Activated CD8-positive, alpha-beta T cell treated with anti-CD3 and anti-CD28 coated beads for 36 hours (primary cell): ENCODE results near the gene SIRPB1. TPM values are rescaled to one million over a fixed set of nuclear protein-coding genes. Genes with fewer than 3 reads are reported as not detected.
"Not testable (repeated sequence)": the region's sequence is repeated elsewhere in the genome, so short reads cannot be mapped to it uniquely, and the experiment has no call there.

Experiments
- ATAC-seq: fragments of 200-7000 bp; cut with Tn5 transposase; one replicate; pipeline ENCODE4 v1.10.0; 2021; ENCODE audit warnings: mild to moderate bottlenecking, moderate library complexity
- CTCF ChIA-PET: fragments of 350-600 bp; sonication (Branson Sonifier 250); formaldehyde crosslinking; loops from one replicate; lab custom pipeline; 2021; ENCODE audit warnings: antibody characterized with exemption; lab: Charles Lee
- POLR2A ChIA-PET: fragments of 350-600 bp; sonication (Branson Sonifier 250); formaldehyde crosslinking; loops from one replicate; lab custom pipeline; 2021; ENCODE audit warnings: antibody characterized with exemption; lab: Charles Lee
- DNase-seq: peaks from one replicate; pipeline ENCODE4 v3.0.0-alpha.2; 2020
- H3K27ac Mint-ChIP-seq: one replicate; pipeline ENCODE4 v1.8.0; 2021; ENCODE audit warnings: mild to moderate bottlenecking, mixed read lengths
- H3K27me3 Mint-ChIP-seq: one replicate; pipeline ENCODE4 v1.8.0; 2021; ENCODE audit warnings: mixed read lengths
- H3K36me3 Mint-ChIP-seq: one replicate; pipeline ENCODE4 v1.8.0; 2021; ENCODE audit warnings: low read depth, mixed read lengths
- H3K4me1 Mint-ChIP-seq: one replicate; pipeline ENCODE4 v1.8.0; 2021; ENCODE audit warnings: low read depth, mixed read lengths
- H3K4me3 Mint-ChIP-seq: one replicate; pipeline ENCODE4 v1.8.0; 2021; ENCODE audit warnings: mild to moderate bottlenecking, moderate library complexity, mixed read lengths
- H3K9me3 Mint-ChIP-seq: one replicate; pipeline ENCODE4 v1.8.0; 2021; ENCODE audit warnings: mixed read lengths
- intact Hi-C: fragments of 100-400 bp; cut with micrococcal nuclease; formaldehyde crosslinking; loops from one replicate; pipeline ENCODE4 v1.10.0; 2022
- total RNA-seq, 2 experiments: library from RNA; stranded (reverse); gene quantifications; one replicate each; pipeline ENCODE4 v1.2.3, GENCODE V29; 2021
- TF ChIP-seq, protein P1 (sequence below): fragments of 200-600 bp; IDR thresholded peaks from one replicate; pipeline ENCODE4 v1.8.0; 2022; ENCODE audit warnings: antibody characterized with exemption, mild to moderate bottlenecking

Gene SIRPB1
- total RNA-seq, 2 experiments from 2014 or later: 0.83 to 0.92 TPM

DNA sequence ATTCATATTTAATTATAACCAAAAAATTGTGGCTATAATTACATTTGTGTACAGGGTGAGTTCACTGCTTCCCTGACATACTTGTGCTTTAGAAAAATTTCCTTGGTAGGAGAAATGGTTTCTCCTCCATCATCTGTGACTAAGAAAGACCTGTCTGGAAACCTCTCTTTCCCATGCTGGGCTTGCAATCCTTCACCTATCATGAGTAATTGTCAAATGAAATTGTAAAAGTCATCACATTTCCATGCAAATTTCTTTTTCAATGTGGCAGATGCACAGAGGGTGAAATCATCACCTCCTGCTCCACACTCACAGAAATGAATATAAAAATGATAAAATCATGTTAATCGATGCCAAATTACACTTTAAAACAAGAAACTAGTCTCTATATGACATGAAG is 1.5 kb upstream of the SIRPB1 start:
- TF ChIP-seq, protein P1, sequence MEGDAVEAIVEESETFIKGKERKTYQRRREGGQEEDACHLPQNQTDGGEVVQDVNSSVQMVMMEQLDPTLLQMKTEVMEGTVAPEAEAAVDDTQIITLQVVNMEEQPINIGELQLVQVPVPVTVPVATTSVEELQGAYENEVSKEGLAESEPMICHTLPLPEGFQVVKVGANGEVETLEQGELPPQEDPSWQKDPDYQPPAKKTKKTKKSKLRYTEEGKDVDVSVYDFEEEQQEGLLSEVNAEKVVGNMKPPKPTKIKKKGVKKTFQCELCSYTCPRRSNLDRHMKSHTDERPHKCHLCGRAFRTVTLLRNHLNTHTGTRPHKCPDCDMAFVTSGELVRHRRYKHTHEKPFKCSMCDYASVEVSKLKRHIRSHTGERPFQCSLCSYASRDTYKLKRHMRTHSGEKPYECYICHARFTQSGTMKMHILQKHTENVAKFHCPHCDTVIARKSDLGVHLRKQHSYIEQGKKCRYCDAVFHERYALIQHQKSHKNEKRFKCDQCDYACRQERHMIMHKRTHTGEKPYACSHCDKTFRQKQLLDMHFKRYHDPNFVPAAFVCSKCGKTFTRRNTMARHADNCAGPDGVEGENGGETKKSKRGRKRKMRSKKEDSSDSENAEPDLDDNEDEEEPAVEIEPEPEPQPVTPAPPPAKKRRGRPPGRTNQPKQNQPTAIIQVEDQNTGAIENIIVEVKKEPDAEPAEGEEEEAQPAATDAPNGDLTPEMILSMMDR: no peak
- H3K4me3 Mint-ChIP-seq: no peak overlapping the region
- H3K4me1 Mint-ChIP-seq: peaks cover 71% of the 10 kb centered on the region
- no peak overlapping the region for H3K27ac Mint-ChIP-seq
- H3K36me3 Mint-ChIP-seq: peaks cover 18% of the 10 kb centered on the region
- ChIA-PET CTCF (no interaction called here), POLR2A (interaction anchor here (0.7 kb wide), 1 partner anchor 156 kb away, joined by 4 read pairs; no protein-coding TSS in a partner anchor)
- no peak for DNase-seq
- H3K9me3 Mint-ChIP-seq: peaks cover 4% of the 10 kb centered on the region
- no peaks in the 10 kb centered on the region for H3K27me3 Mint-ChIP-seq
- intact Hi-C loops: no loop called here
- no peak for ATAC-seq

DNA sequence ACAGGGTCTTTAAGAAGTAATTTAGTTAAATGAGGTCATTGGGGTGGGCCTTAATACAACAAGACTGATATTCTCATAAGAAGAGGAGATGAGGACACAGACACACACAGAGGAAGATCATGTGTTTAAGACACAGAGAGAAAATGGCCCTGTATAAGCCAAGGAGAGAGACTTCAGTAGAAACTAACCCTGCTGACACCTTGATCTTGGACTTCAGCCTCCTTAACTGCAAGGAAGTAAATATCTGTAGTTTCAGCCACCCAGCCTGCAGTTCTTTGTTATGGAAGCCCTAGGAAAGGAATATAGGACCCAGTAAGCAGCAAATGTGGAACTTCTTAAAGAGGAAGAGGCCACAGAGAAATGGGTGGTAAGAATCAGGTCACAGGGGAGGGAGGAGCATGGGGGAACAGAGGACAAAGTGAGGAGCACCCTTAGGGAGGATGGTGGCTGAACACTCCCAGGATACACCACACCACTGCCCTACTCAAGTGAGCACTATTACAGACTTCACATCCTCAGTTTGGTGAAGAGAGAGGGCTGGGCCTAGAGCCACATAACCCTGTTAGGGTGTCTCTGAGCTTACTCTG is 762 bp downstream of the SIRPB1 start:
- Mint-ChIP-seq H3K9me3 (peaks cover 4% of the 10 kb centered on the region), H3K36me3 (peaks cover 12% of the 10 kb centered on the region), H3K27ac (peak overlapping the region; percentile 5), H3K27me3 (no peaks in the 10 kb centered on the region), H3K4me1 (peaks cover 52% of the 10 kb centered on the region), H3K4me3 (no peak overlapping the region)
- ATAC-seq: no peak
- TF ChIP-seq, protein P1: no peak
- ChIA-PET POLR2A (no interaction called here), CTCF (interaction anchor here (1.0 kb wide), 1 partner anchor 158 kb away, joined by 4 read pairs; no protein-coding TSS in a partner anchor)
- no peak for DNase-seq
- intact Hi-C loops: no loop called here

DNA sequence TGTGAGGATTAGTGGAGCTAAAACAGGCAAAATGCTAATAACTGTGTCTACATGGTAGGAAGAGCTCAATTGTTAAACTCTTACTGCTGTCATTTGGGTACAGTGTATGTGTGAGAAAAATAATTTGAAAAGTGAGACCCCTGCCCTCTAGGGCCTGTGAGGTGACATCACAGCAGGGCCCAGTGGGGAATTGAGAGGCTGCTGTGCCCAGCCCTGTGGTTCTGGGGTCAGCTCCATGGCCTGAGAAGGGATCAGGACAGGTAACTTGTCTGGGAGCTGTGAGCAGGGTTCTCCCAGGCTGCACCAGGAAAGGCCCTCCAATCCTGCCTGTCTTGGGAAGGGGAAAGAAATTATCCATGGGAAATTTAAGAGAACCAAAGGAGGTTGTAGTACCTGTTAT is 1.3 kb downstream of the SIRPB1 start:
- no peaks in the 10 kb centered on the region for H3K27me3 Mint-ChIP-seq
- TF ChIP-seq, protein P1: no peak
- DNase-seq: no peak
- CTCF ChIA-PET: interaction anchor here (1.0 kb wide), 1 partner anchor 159 kb away, joined by 4 read pairs; no protein-coding TSS in a partner anchor
- H3K4me3 Mint-ChIP-seq: no peak overlapping the region
- ATAC-seq: no peak
- H3K36me3 Mint-ChIP-seq: peaks cover 12% of the 10 kb centered on the region
- POLR2A ChIA-PET: no interaction called here
- H3K9me3 Mint-ChIP-seq: peaks cover 4% of the 10 kb centered on the region
- peak overlapping the region; percentile 5 for H3K27ac Mint-ChIP-seq
- intact Hi-C loops: no loop called here
- H3K4me1 Mint-ChIP-seq: peaks cover 48% of the 10 kb centered on the region

DNA sequence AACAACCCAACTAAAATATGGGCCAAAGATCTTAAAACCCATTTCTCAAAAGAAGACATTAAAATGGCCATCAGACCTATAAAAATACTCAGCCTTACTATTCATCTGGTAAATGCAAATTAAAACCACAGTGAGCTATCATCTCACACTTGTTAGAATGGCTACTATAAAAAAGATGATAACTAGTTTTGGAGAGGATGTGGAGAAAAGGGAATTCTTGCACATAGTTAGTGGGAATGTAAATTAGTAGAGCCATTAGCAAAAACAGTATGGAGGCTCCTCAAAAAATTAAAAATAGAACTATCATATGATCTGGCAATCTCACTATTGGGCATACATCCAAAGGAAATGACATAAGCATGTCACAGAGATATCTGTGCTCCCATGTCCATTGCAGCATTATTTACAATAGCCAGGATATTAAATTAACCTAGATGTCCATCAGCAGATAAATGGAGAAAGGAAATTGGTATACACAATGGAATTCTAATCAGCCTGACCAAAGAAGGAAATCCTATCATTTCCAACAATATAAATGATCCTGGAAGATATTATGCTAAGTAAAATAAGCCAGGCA is 2.9 kb downstream of the SIRPB1 start:
- peaks cover 34% of the 10 kb centered on the region for H3K4me1 Mint-ChIP-seq
- intact Hi-C loops: no loop called here
- ATAC-seq (no peak), DNase-seq (no peak)
- H3K27me3 Mint-ChIP-seq: no peaks in the 10 kb centered on the region
- H3K27ac Mint-ChIP-seq: no peak overlapping the region
- TF ChIP-seq, protein P1: no peak
- no peak overlapping the region for H3K4me3 Mint-ChIP-seq
- ChIA-PET POLR2A (no interaction called here), CTCF (no interaction called here)
- H3K9me3 Mint-ChIP-seq: peaks cover 4% of the 10 kb centered on the region
- peaks cover 8% of the 10 kb centered on the region for H3K36me3 Mint-ChIP-seq

DNA sequence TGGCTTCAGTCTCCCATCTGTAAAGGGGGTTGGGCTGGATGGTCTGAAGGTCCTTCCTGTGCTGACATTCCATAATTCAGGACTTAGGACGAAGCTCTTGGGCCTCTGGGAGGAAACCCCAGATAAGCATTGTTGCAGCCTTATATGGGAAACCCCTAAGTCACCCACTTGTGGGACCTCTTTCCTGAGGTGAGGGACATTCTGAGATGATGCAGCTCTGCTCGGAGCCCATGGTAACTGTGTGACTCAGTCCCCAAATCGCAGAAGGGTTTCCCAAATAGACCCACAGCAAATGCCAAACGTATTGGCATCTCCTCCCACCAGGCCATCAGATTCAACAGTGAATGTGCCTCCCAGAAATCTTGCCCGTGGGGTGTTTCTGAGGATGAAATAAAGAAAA is 9.4 kb downstream of the SIRPB1 start:
- H3K27me3 Mint-ChIP-seq, H3K4me1 Mint-ChIP-seq, CTCF ChIA-PET, POLR2A ChIA-PET, H3K4me3 Mint-ChIP-seq, H3K9me3 Mint-ChIP-seq, H3K27ac Mint-ChIP-seq, H3K36me3 Mint-ChIP-seq, intact Hi-C loops, DNase-seq: not testable (repeated sequence)
- ATAC-seq: peak; percentile 56

DNA sequence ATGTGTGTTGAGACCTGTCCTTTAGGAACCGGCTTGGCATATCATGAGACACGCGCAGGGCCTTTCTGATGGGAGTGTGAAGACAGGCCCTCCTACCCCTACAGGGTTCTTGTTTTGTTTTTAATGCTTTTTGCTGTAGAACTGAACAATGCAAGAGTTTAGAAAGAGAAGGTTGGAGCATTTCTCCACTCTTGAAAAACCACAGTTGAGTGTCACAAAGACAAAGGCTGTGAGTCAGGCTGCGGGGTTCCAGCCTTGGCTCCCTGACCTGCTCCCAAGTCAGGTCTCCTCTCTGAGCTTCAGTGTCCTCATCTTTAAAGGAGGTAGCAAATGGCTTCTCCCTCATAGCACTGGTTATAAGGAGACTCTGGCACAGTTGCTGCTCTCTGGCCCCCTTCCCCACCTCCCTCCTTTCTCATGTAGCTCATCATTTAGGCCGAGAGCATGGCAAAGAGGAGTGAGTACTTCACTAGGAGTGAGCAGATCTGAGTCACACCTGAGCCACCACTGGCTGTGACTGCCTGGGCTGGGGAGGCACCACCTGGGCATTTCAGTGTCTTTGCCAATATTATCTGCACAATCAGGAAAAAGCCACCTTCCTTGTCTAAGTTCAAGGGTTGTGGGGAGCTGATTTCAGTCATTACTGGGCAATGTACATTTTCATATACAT is 11.0 kb downstream of the SIRPB1 start:
- H3K27ac Mint-ChIP-seq, ATAC-seq, DNase-seq, H3K4me3 Mint-ChIP-seq, H3K9me3 Mint-ChIP-seq, H3K27me3 Mint-ChIP-seq, H3K36me3 Mint-ChIP-seq, POLR2A ChIA-PET, CTCF ChIA-PET, H3K4me1 Mint-ChIP-seq, intact Hi-C loops: not testable (repeated sequence)
